ENCODE data around the gene OR6J1.

GRCh38 chr14:22644305-22644635 is at the start of gene OR6J1:
- TF ChIP-seq CTCF (IDR thresholded peaks at IDR 0.05; ENCODE audit: low read depth, low read length, poor library complexity, severe bottlenecking) (no peak), EZH2phosphoT487 (IDR thresholded peaks at IDR 0.05; ENCODE audit: borderline replicate concordance, low read length) (no peak)

Measured in DOHH2 (cell line).